Measurements from ENCODE around the gene SLC37A2.

Gene SLC37A2

GRCh38 chr11:125071846-125072217, 8.7 kb downstream of the SLC37A2 start:
- no peak for DNase-seq

DNA sequence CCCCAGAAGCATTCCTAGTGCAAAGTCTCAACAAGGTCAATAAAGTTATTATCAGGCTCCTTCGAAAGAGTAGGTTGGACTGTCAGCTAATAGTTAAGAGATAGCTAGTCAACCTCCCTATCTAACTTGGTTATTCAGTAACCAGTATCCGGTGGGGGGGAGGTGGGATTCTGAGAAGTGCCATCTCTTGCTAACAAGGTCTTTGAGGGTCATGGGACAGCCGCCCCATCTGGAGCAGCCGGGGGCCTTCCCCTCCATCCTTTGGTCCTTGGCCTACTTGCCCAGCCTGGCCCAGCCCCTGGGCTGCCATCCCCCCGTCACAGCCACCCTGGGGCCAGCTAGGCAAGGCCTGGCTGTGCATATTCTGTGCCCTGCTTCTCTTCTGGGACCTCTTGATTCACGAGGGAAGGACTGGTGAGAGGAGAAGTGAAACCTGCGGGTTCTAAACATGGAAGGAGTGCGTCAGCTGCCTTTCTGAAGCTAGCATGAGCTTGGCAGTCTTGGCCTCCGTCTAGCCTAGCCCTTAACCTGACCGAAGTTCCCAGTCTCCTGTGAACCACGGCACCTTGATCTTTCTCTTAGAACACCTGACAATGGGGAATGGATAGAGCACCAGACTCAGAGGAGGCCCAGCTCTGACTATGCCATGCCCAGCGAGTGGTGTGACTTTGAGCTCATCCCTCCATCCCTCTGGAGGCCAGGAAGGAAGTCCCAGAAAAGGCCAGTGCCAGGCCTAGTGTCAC, 9.3 kb downstream of the SLC37A2 start:
- no peak for DNase-seq

DNA sequence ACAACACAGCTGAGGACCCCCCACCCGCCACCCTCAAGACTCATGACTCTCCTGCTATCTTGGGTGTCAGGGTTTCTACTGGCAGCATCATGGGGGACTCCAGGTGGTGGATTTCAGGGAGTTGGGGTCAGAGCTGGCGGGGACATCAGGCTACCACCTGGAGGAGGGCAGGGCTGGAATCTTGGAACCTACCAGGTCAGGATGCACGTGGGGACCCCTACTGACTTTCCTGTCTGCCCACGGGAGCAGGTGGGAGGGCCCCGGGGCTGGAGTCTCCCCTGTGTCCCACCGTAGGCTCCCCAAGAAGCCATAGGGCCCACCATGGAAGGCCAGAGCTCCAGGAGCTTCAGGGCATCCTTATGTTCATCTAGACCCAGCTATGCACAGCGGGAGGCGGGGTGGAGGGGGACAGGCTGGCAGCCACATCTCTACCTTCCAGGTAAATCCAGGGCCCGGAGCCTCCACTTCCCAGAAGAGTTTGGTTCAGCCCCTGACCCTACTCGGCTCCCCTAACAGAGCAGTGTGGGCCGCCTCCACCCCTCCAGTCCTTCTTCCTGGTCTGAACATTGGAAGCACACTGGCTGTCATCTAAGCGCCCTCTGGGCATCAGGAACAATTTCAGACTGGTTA, 10.0 kb downstream of the SLC37A2 start:
- no peak for DNase-seq

DNA sequence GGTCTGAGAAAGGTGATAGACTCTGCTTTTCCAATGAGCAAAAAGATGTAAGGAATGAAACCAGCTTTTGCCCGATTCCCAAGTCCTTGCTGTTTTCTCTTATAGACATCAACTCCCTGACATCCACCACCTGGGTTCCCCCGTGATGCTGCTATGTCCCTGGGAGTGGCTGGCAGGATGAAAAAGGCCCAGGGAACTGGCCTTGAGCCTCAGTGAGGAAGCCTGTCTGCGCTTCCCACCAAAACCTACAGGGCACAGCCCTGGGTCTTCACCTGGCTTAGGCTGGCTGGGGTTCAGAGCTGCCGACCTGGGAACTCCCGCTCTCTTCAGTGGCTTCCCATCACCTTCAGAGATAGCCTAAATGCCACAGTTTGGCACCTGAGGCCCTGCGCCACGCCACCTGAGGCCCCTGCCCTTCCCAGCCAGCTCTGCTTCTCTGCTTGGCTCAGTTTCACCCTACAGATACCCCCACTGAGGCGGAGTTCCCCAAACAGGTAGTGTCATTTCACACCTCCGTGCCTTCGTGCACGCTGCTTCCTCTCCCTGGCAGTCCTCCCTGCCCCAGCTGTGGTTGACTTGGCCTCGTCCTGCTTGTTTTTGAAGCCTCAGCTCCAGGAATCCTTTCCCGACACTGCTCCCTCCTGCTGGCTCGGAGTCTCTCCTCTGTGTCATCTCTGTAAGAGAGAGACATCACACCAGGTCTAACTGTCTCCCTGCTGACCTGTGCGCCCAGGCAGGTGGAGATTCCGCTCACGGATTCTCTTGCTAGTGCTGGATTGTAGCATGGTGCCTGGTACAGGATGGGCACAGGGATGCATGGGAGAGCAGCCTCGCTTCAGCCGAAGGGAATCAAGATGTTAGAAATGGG, 10.7 kb downstream of the SLC37A2 start:
- DNase-seq: no peak

GRCh38 chr11:125074511-125075241, 11.6 kb downstream of the SLC37A2 start:
- no peak for DNase-seq

- no peak for DNase-seq
These were observed 12.1 kb downstream of the SLC37A2 start for GRCh38 chr11:125075242-125075625.

DNA sequence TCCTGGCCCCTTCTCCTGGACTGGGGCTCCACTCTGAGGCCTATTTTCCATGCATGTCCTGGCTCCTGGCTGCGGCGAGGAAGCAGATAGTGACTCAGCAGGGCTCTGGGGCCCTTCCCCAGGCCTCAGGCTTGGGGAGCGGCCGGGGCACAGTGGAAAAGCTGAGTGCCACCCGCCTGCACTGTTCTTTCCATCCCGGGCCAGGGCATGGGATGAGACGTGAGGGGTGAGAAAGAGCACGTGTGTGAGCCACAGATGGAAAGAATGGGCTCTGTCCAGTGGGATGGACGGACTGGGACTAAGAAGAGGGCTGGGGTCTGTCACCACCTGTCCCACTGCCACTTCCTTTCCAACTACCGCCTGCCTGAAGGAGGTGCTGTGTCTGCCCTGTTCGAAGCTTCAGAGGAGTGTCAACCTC, 12.8 kb downstream of the SLC37A2 start:
- DNase-seq: no peak

DNA sequence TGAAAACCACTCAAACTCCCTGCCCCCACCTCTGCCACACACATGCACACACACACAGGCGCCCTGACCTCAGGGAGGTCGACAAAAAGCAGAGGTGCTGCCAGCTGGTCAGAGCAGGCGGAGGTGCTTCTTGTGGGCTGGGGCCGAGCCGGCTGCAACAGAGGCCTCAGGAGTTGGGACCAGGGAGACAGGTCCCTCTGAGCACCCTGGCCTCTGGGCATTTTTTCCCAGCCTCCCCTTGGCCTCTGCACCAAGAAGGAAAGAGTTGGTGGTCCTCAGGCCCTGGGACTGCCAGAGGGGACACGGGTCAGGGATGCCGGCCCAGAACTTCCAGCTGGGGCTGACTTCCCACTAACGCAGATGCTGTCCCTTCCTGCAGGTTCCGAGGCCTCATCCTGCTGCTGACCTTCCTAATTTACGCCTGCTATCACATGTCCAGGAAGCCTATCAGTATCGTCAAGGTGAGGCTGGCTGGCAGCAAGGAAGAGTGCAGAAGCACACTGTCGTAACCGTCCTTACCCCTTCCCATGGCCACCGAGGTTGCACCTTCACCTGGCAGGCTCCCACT, 13.4 kb downstream of the SLC37A2 start:
- DNase-seq: no peak

DNA sequence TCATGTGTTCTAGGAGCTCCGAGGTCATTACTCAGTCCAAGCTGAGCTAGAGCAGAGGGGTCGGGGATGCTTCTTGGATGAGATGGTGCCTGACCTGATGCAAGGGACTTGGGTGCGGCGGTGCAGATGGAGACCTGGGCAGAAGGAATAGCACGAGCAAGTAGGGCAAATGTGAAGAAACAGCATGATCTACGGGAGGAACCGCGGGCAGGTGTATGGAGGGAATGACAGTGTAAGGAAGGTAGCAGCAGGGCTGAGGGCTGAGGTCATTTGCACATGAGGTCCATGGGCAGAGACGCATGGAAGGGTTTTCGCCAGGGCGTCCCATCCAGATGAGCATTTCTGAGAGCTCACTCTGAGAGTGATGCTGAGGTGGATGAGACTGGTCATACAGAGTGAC, 14.9 kb downstream of the SLC37A2 start:
- DNase-seq: no peak

GRCh38 chr11:125078516-125079140, 15.5 kb downstream of the SLC37A2 start:
- no peak for DNase-seq

DNA sequence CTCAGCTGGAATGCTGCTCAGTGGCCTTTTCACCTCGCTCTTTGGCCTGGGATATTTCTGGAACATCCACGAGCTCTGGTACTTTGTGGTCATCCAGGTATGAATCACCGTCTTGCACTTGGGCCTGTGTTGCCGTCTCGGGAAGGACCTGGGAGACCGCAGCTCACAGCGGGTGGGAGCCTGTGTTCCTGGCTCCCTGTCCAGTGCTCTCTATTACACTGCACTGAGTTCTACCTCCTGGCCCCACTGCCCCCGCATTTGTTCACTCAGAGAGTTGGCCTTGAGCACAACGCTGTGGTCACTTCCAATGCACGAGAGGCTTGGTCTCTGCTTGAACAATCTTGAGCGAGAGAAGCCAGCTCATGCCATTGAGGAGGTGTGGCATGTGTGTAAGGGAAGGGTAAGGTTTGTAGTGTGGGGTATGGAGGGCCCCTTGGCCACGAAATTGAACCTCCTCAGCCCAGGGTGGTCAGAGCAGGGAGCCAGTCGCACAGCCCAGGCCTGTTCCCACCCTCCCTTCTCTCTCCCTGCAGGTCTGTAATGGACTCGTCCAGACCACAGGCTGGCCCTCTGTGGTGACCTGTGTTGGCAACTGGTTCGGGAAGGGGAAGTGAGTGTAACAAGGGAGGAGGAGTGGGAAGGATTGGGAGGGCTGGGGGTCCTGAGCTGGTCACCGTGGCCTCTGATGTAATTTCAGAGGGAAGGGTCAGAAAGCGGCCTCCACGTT, 16.2 kb downstream of the SLC37A2 start:
- no peak for DNase-seq

DNA sequence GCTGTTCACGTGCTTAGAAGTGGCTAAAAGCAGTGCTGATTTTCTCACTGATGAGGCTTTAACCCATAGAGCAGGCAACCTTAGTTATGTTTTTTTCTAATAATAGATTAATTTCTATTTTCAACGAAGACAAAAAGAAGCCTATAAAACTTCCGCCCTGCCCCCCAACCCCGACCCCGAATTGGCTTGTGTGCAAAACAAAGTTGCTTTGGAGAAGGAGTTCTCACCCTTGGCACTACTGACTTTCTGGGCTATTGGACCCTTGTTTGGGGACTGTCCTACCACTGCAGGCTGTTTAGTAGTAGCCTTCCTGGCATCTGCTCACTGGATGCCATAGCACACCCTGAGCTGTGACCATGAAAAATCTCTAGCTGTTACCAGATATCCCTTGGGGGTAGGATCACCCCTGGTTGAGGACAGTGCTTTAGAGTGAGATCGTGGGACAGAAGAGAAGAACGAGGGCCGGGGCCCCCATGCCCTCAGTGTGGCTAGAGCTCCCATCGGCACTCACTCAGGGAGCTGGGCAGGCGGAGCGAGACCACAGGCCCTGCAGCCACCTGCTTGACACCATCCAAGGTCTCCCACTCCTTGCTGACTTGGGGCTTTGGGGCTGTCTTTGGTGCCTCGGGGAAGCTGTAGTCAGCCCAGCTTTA, 16.9 kb downstream of the SLC37A2 start:
- DNase-seq: no peak

GRCh38 chr11:125080531-125080911, 17.4 kb downstream of the SLC37A2 start:
- no peak for DNase-seq

- DNase-seq: no peak
These were observed 18.1 kb downstream of the SLC37A2 start for GRCh38 chr11:125081098-125081798.

DNA sequence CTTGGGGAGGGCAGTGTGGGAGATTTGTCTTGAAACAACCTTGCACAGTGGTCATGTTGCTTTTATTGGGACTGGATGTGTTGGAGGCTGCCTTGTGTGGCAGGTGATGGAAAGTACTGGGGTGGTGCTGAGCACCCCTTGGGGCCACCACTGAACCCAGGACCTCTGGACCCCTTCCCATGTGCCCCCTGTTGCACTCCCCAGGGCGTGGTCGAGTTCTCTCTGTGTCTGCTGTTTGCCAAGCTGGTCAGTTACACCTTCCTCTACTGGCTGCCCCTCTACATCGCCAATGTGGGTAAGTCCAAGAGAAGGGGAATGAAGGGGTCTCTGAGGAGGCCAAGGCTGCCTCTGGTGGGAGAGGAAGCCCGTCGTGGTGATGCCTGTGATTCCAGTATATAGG, 18.9 kb downstream of the SLC37A2 start:
- no peak for DNase-seq

GRCh38 chr11:125082611-125083311, 19.7 kb downstream of the SLC37A2 start:
- no peak for DNase-seq

DNA sequence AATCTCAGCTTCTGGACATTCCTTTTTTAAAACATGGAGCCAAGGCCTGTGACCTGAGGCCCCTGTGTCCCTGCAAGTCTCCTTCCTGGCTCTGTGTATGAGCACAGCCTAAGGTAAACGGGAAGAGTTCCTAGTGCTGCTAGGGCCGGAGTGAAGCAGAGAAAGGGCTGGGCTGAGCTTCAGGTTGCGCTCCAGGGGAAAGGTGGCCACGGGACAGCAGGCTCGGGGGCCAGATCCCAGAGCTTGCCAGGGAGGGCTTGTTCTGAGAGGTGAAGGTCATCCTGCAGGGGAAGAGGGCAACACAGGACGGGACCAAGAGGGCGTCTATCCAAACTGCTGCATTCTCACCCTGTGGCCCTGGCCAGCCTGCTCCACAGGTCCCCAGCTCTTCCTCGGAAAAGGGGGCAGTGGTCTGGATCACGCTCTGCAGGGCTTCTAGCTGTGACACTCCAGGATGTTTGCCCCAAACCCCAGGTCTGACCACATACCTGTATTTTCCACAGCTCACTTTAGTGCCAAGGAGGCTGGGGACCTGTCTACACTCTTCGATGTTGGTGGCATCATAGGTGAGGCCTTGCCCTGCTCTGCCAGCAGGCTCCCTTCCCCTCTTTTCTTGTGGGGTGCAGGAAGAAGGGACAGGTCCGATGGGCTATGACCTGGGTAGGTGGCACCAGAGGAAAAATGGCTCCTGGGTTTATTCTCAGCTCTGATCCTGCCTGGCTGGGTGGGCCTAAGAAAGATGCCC, 20.4 kb downstream of the SLC37A2 start:
- no peak for DNase-seq

DNA sequence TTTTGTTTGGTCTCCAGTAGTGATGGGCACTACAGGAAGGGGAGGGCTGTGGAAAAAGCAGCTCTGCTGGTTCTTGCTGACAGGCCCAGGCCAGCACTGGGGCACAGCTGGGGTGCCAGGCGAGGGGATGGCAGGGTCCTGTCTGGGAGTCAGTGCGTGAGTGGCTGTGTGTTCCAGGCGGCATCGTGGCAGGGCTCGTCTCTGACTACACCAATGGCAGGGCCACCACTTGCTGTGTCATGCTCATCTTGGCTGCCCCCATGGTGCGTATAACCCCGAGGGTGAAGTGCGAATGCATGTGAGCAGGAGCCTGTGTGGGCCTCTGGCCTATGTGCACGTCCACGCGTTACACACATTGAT, 20.9 kb downstream of the SLC37A2 start:
- DNase-seq: no peak

GRCh38 chr11:125084761-125085231, 21.7 kb downstream of the SLC37A2 start:
- no peak for DNase-seq

All from NCI-H1930 (cell line).